ENCODE data around the gene SGO2.
"Not testable (repeated sequence)": the region's sequence is repeated elsewhere in the genome, so short reads cannot be mapped to it uniquely, and the experiment has no call there.

The SGO2 gene

GRCh38 chr2:200595913-200596312 is 69.9 kb downstream of the SGO2 start:
- no peak for DNase-seq

GRCh38 chr2:200596774-200597570 is 71.0 kb downstream of the SGO2 start:
- no peak for DNase-seq

GRCh38 chr2:200599206-200599605 is 73.2 kb downstream of the SGO2 start:
- DNase-seq: no peak

GRCh38 chr2:200600549-200601225 is 74.7 kb downstream of the SGO2 start:
- DNase-seq: no peak

- no peak for DNase-seq
Observed at GRCh38 chr2:200602584-200602983, 76.6 kb downstream of the SGO2 start.

- no peak for DNase-seq
Observed at GRCh38 chr2:200603972-200604371, 78.0 kb downstream of the SGO2 start.

- DNase-seq: no peak
Observed at GRCh38 chr2:200604571-200605255, 78.7 kb downstream of the SGO2 start.

GRCh38 chr2:200608341-200609027 is 82.5 kb downstream of the SGO2 start:
- no peak for DNase-seq

GRCh38 chr2:200609028-200609614 is 83.1 kb downstream of the SGO2 start:
- no peak for DNase-seq

- DNase-seq: not testable (repeated sequence)
Observed at GRCh38 chr2:200610217-200610616, 84.2 kb downstream of the SGO2 start.

GRCh38 chr2:200613692-200614091 is 87.7 kb downstream of the SGO2 start:
- DNase-seq: no peak

GRCh38 chr2:200614249-200614648 is 88.2 kb downstream of the SGO2 start:
- DNase-seq: no peak

GRCh38 chr2:200615247-200615646 is 89.2 kb downstream of the SGO2 start:
- DNase-seq: no peak

- no peak for DNase-seq
Observed at GRCh38 chr2:200616193-200616592, 90.2 kb downstream of the SGO2 start.

GRCh38 chr2:200616656-200617055 is 90.6 kb downstream of the SGO2 start:
- no peak for DNase-seq

GRCh38 chr2:200617156-200618053 is 91.4 kb downstream of the SGO2 start:
- no peak for DNase-seq

- DNase-seq: no peak
Observed at GRCh38 chr2:200618054-200618419, 92.0 kb downstream of the SGO2 start.

GRCh38 chr2:200618590-200619021 is 92.6 kb downstream of the SGO2 start:
- DNase-seq: no peak

- no peak for DNase-seq
Observed at GRCh38 chr2:200619279-200619678, 93.3 kb downstream of the SGO2 start.

- DNase-seq: no peak
Observed at GRCh38 chr2:200620606-200621390, 94.8 kb downstream of the SGO2 start.

- no peak for DNase-seq
Observed at GRCh38 chr2:200622106-200622505, 96.1 kb downstream of the SGO2 start.

Measured in activated naive CD4-positive, alpha-beta T cell treated with Interleukin-2 at 50 U/mL for 16 hours (primary cell).